ENCODE measurements around the gene BNIPL.
A peak's percentile ranks its signal among the peaks of the same experiment; 100 is the strongest.

The BNIPL gene

GRCh38 chr1:151011154-151011850, 25.1 kb upstream of the BNIPL start:
- no peak for DNase-seq

GRCh38 chr1:151012684-151013471, 23.5 kb upstream of the BNIPL start:
- no peak for DNase-seq

GRCh38 chr1:151013518-151013917, 22.9 kb upstream of the BNIPL start:
- no peak for DNase-seq

- peak; percentile 91 for DNase-seq
Measured at GRCh38 chr1:151024540-151025146, 11.7 kb upstream of the BNIPL start.

- no peak for DNase-seq
Measured at GRCh38 chr1:151026460-151026859, 9.9 kb upstream of the BNIPL start.

- no peak for DNase-seq
Measured at GRCh38 chr1:151032164-151032563, 4.2 kb upstream of the BNIPL start.

GRCh38 chr1:151035167-151035566, 1.2 kb upstream of the BNIPL start:
- DNase-seq = no peak

GRCh38 chr1:151037032-151037431, 646 bp downstream of the BNIPL start:
- DNase-seq = no peak

- no peak for DNase-seq
Measured at GRCh38 chr1:151039521-151039920, 3.1 kb downstream of the BNIPL start.

- no peak for DNase-seq
Measured at GRCh38 chr1:151043163-151043562, 6.8 kb downstream of the BNIPL start.

GRCh38 chr1:151047591-151047924, 11.2 kb downstream of the BNIPL start, which contains the start of gene C1orf56:
Gene C1orf56 (plus strand): TSS chr1:151047751. CDS start chr1:151047848, 97 bp downstream.
- DNase-seq = peak; percentile 77

GRCh38 chr1:151047925-151048644, 11.7 kb downstream of the BNIPL start:
- DNase-seq = peak; percentile 73

GRCh38 chr1:151048645-151049032, 12.3 kb downstream of the BNIPL start:
- DNase-seq = no peak

- no peak for DNase-seq
Measured at GRCh38 chr1:151049458-151049857, 13.1 kb downstream of the BNIPL start.

GRCh38 chr1:151050051-151050688, 13.8 kb downstream of the BNIPL start:
- DNase-seq = no peak

- DNase-seq = no peak
Measured at GRCh38 chr1:151051356-151052009, 15.1 kb downstream of the BNIPL start.

- no peak for DNase-seq
Measured at GRCh38 chr1:151054971-151055547, 18.7 kb downstream of the BNIPL start.

- DNase-seq = no peak
Measured at GRCh38 chr1:151055581-151055980, 19.2 kb downstream of the BNIPL start.

GRCh38 chr1:151056149-151056548, 19.8 kb downstream of the BNIPL start:
- DNase-seq = no peak

- peak; percentile 44 for DNase-seq
Measured at GRCh38 chr1:151058692-151059091, 22.3 kb downstream of the BNIPL start.

- DNase-seq = peak; percentile 87
Measured at GRCh38 chr1:151059109-151060006, 23.0 kb downstream of the BNIPL start, which contains the start of gene CDC42SE1. Gene CDC42SE1 (minus strand): TSS chr1:151059622. CDS start chr1:151055730, 3,892 bp downstream.
